ENCODE measurements around the gene ZNF208.

- TF ChIP-seq CTCF (IDR thresholded peaks at IDR 0.05; ENCODE audit: control extremely low read depth in 1 of 3, insufficient read depth in 1 of 3, low read depth in 1 of 3, low read length in 3 of 3) (no peak), EZH2 (IDR thresholded peaks at IDR 0.05; ENCODE audit: low read depth, low read length, severe bottlenecking) (no peak), POLR2AphosphoS5 (IDR thresholded peaks at IDR 0.05; ENCODE audit: low read depth, low read length) (no peak), HDAC2 (IDR thresholded peaks at IDR 0.05; ENCODE audit: borderline replicate concordance in 1 of 2, low read depth in 2 of 2, low read length in 2 of 2) (no peak), POU5F1 (IDR thresholded peaks at IDR 0.05; ENCODE audit: low read depth, low read length) (no peak), POLR2A (IDR thresholded peaks at IDR 0.05; ENCODE audit: control extremely low read depth in 1 of 2, low read depth in 2 of 2, low read length in 2 of 2) (no peak)
Measured at GRCh38 chr19:21907516-21907915, 103.2 kb downstream of the ZNF208 start.

All from H1 (cell line).